T-helper 1 cell treated with Interleukin-12 subunit alpha and Interleukin-12 subunit beta and Interleukin-4 antibody, amounts not matched to agents 30 ng/mL and 1 ng/mL, for 36 hours (primary cell): ENCODE results near the gene MFGE8. TPM values are rescaled to one million over a fixed set of nuclear protein-coding genes. Genes with fewer than 3 reads are reported as not detected.

Experiments used
- intact Hi-C: fragments of 100-400 bp; cut with micrococcal nuclease; formaldehyde crosslinking; loops from one replicate; pipeline ENCODE4 v1.15.1; 2024
- total RNA-seq: library from RNA; stranded (reverse); gene quantifications from 2 replicates; pipeline ENCODE4 v1.2.3, GENCODE V29; 2022

Gene MFGE8
- total RNA-seq, 1 donor from 2014 or later = 18.7 TPM

- intact Hi-C loops = loop anchor here (2.0 kb wide), 1 partner anchor 16 kb away; no protein-coding TSS in a partner anchor
Observed at GRCh38 chr15:88920186-88920891, 7.2 kb upstream of the MFGE8 start.

DNA sequence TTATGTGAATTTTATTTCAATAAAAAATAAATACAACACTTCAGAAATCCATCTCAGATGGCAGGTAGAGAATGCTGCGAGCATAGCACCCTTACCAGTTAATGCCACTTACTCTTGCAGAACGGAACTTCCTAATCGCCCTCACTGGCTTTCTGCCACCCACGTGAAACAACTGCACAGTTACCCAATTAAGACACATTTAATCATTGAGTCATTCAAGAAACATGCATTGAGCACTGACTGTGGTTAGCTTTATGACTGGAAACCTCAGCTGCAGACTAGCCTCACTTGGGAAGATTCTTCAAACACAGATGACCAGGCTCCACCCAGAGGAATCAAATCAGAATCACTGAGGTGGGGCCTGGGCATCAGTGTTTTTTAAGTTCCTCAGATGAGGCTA is 5.6 kb upstream of the MFGE8 start:
- intact Hi-C loops = no loop called here

GRCh38 chr15:88917760-88918159 is 4.6 kb upstream of the MFGE8 start:
- intact Hi-C loops = no loop called here

- intact Hi-C loops = no loop called here
Observed at GRCh38 chr15:88915354-88915753, 2.2 kb upstream of the MFGE8 start.

DNA sequence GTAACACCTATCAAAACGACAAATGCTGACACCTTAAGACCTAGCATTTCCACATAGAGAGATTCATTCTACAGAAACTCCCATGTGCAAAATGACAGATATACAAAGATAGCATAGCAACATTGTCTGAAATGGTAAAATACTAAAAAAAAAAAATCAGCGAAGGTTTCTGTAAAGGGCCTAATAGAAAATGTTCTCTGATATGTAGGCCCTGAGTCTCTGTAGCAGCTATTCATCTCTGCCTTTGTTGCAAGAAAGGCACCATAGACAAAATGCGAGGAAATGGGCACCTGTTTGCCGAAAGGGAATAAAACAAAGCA is 631 bp upstream of the MFGE8 start:
- intact Hi-C loops = loop anchor here (1.0 to 5.0 kb wide), 4 partner anchors 10 to 447 kb away; partner anchors contain the start of genes DET1, MRPL46 and MRPS11

- intact Hi-C loops = loop anchor here (5.0 kb wide), 1 partner anchor 365 kb away; the partner anchor contains the start of gene DET1
Observed at GRCh38 chr15:88912500-88912921, 668 bp downstream of the MFGE8 start.

DNA sequence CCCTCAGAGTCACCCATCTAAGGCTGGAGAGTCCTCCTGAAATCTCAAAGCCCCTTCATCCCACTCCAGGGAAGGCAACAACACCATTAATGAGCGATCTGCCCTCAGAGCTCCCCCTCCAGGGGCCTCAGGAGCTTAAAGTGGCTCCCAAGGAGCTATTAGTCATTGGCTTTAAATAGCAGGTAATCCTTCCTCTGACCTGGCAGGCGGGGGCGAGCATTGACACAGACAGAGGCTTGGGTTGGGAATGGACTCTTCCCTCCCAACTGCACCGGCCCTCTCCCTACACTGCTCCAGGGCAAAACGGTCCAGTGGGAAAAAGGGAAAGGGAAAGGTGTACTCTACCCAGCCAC is 1.4 kb downstream of the MFGE8 start:
- intact Hi-C loops = loop anchor here (5.0 kb wide), 1 partner anchor 364 kb away; the partner anchor contains the start of gene DET1

DNA sequence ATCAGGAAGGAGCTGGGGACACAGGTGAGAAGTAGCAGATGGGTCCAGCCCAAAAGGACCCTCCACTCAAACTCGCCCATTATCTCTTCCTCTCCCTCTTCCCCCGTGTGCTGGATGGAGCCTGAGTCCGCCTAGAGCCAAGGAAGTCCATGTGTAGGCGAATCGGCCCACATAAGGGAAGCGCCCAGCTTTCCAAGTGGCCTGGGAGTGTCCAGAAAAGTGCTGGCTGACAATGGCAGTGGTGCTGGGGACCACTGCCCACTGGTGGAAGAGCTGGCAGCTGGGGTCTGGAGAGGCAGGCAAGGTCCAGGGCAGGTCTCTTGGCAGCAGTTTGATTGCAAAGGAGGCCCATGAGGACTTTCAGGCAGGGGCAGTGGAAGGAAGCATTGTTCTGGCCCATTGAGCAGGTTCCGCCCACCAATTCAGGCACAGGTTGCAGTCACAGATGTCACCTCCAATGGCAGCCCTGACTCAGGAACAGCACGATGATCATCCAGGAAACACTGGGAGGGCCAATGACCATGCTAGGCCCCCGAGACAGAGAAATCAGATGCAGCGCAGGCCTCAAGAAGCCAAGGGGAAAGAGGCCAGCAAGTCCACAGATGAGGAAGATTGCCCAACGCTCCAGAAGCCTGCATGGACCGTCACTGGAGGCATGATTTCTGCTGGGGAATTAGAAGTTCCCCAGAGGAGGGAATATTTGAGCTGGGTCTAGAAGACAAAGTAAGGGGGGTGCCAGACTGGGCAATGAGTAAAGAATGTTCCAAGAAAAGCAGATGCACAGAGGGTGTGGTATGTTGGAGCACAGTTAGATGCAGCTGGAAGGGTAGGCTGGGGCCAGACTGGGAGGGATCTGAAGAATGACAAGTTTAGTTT is 3.0 kb downstream of the MFGE8 start:
- intact Hi-C loops = loop anchor here (5.0 kb wide), 1 partner anchor 363 kb away; the partner anchor contains the start of gene DET1

DNA sequence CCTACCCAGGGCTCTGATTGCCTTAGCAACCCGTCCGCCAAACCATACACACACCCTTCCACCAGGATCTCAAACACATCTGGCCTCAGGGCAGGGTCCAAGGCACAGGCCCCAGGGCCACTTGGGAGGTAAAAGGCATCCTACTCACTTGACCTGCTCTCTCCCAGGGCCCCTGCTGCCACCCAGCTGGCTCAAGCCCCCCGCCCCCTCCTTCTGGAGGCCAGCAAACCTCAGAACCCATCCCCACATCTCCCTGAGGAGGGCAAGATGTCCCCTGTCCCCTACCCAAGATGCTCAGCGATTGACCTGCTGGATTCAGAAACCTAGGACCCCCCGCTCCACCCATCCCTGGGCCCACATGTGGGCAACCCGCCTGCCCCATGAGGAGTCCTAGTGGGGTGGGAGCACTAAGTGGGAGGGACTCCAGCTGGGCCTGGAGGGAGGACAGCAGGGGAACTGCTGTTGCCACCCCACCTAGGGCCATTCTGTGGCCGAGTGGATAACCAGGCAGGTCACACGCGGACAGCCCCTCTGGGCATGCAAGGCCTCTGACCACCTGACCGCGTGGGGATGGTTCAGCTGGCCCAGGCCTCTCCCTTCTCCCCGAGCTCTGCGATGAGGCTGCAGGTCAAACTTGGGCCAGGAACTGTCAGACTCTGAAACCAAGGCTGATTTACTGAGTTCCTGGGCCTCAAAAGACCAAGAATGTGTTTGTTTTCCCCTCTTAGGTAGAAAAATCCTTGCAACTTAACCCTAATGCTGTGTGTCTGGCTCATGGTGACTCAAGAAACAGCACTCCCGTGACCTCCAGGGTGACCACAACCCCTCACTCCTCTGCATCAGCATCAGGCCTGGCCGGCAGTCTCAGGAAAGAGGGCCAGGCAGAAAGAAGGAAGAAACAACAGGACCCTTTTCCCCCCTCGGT is 4.2 kb downstream of the MFGE8 start:
- intact Hi-C loops = no loop called here

- intact Hi-C loops = no loop called here
Observed at GRCh38 chr15:88908123-88908522, 5.1 kb downstream of the MFGE8 start.

GRCh38 chr15:88907111-88907510 is 6.1 kb downstream of the MFGE8 start:
- intact Hi-C loops = no loop called here

DNA sequence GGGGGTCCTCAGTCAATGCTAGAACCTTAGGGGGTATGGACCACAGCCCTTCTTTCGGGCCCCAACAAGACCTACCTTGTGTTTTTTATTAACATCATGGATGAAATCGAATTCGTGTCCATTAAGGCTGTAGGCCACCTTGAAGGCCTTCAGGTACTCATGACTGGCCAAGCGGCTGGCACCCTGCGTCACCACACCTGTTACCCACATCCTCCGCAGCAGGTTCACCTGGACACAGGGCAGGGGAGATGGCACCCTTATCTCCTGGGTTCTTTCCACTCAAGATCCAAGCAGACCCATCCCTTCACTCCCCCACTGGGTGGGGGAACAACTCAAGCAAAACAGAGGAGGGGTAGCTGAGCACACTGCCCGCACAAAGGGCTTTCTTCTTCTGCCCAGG is 6.6 kb downstream of the MFGE8 start:
- intact Hi-C loops = no loop called here

DNA sequence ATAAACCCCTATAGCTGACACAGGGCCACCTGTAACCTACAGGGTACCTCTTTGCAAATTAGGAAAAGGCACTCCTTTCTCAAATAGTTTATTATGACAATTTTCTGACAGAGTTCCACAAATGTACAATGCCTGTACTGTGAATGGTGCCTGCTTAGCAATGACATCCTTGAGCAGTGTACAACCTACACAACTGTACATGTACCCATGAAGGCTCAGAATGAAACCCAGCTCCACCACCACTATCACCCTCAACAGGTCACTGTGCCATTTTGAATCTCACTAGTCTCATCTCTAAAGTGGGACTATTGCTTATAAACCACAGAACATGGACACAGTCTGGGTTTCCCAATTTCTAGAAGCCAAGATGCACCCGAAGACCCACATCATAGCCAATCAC is 7.0 kb downstream of the MFGE8 start:
- intact Hi-C loops = no loop called here

DNA sequence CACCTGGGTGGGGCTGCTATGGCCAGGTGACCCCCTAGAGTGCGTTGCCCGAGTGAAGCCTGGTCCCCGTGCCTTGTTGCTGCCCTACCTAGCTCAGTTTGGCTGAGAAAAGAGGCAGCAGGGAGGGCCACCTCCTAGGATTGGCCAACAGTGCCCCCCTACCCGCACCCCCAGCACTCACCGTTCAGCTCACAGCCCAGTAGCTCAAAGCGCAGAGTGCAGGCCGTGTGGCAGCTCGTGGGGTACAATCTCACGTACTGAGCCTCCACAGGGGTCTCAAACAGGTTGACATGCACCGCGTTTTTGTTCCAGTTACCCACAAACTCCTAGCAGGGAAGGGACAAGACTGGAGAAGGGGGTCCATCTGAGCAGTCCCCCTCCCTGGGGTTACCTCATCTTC is 7.6 kb downstream of the MFGE8 start:
- intact Hi-C loops = loop anchor here (2.0 kb wide), 2 partner anchors 15 to 183 kb away; partner anchors contain the start of gene ABHD2

- intact Hi-C loops = loop anchor here (1.0 to 2.0 kb wide), 8 partner anchors 9 to 280 kb away; partner anchors contain the start of genes ABHD2 and MFGE8
Observed at GRCh38 chr15:88904624-88905327, 8.4 kb downstream of the MFGE8 start.

GRCh38 chr15:88904257-88904623 is 8.9 kb downstream of the MFGE8 start:
- intact Hi-C loops = loop anchor here (1.0 to 2.0 kb wide), 8 partner anchors 9 to 280 kb away; partner anchors contain the start of genes ABHD2 and MFGE8

DNA sequence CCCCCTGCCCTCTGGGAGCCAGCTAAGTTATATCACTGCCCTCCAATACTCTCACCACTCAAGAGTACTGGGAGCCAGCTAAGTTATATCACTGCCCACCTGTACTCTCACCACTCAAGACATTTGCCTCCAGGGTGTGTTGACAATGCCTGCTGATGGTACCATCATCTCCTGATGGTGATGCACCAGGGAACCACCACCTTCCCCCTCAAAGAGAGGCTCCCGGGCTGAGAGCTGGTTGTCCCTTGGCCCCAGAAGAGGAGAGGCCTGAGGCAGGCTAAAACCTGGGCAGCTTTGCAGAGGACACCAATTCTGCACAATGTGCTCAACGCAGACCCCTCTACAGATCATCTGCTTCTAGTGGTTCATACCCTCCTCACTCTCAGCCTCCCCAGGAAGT is 10.3 kb downstream of the MFGE8 start:
- intact Hi-C loops = no loop called here

- intact Hi-C loops = no loop called here
Observed at GRCh38 chr15:88902221-88902835, 10.9 kb downstream of the MFGE8 start.

DNA sequence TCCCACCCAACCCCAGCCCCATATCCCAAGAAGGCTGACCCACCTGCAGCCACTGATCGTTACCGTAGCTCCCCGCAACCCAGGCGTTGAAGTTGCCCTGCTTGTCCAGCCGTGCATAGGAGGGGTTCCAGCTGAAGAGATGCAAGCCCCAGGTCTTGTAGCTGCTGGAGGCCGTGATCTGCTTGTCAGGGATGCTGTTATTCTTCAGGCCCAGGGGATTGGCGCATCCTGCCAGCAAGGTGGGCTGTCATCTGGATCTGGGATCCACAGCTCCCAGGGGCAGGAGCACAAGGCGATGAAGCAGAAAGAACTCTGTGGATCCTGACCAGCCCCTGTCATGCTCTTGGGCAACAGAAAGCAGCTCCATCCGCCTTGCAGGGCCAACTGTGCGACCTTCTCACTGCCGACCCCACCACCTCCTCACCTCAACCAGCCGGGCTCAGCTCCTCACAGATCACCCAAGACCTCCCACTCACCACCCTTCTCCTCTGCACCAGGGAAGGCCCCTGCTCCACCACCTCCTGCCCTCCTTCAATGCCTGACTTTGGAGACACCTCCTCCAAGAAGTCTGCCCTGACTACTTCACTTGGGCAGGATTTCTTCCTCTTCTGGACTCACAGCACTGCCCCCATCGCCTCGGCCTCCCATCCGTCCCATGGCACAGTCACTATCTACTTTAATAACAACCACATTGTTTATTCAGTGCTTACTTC is 11.5 kb downstream of the MFGE8 start:
- intact Hi-C loops = no loop called here
